Stimulated activated CD4-positive, alpha-beta T cell treated with anti-CD3 and anti-CD28 coated beads, Interleukin-15, amount 100 ng/mL, for 48 hours (primary cell): ENCODE data around the gene MUTYH.
"Not testable (repeated sequence)": the region's sequence is repeated elsewhere in the genome, so short reads cannot be mapped to it uniquely, and the experiment has no call there.

Experiments
- DNase-seq, 2 donors: peaks; one replicate each; pipeline ENCODE4 v3.0.0-alpha.2; 2020; ENCODE audit warnings: low read depth in 2 of 2

Gene MUTYH

GRCh38 chr1:45321444-45321843 is 18.8 kb downstream of the MUTYH start:
- DNase-seq: no peak

DNA sequence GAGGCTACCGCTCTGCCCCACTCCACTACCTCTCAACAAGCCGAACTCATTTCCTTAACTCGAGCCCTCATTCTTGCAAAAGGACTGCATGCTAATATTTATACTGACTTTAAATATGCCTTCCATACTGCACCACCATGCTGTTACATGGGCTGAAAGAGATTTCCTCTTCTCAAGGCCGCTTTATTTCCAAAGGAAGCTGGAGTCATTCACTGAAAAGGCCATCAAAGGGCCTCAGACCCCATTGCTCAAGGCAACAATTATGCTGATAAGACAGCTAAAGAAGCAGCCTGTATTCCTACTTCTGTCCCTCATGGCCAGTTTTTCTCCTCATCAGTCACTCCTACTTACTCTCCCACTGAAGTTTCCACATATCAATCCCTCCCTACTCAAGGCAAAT is 20.5 kb downstream of the MUTYH start:
- DNase-seq: no peak

DNA sequence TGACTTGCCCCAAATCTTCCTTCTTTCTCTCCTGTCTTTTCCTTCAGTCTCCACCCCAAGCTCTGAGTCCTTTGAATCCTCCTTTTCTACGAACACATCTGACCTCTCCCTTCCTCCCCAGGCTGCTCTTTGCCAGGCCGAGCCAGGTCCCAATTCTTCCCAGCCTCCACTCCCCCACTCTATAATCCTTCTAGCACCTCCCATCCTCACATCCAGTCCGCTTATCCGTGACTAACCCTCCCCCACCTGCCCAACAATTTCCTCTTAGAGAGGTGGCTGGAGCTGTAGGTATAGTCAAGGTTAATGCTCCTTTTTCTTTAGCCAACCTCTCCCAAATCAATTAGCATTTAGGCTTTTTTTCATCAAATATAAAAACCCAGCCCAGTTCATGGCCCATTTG is 23.1 kb downstream of the MUTYH start:
- no peak for DNase-seq

GRCh38 chr1:45314266-45314665 is 26.0 kb downstream of the MUTYH start:
- DNase-seq: no peak

GRCh38 chr1:45306905-45307304 is 33.3 kb downstream of the MUTYH start:
- DNase-seq: no peak

DNA sequence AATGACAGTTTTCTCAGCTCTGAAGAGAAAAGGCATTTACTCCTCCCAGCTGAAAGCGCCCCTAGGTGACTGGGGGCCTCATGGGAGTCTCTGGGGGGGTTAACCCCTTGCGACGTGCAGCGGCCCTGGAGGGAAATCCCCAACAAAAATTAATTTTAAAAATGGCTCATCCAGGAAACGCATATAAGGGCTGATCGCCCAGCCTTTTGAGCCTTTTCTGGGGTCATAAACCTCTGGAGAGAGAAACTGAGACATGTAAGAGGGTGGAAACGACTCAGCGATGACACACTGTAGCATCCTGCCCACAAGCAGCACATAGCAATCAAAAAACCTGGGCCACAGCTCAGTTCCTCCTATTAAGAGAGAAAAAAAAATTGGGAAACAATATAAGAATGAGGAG is 33.9 kb downstream of the MUTYH start:
- DNase-seq: peak; percentile 40 to 57

GRCh38 chr1:45305231-45305630 is 35.0 kb downstream of the MUTYH start:
- DNase-seq: no peak

DNA sequence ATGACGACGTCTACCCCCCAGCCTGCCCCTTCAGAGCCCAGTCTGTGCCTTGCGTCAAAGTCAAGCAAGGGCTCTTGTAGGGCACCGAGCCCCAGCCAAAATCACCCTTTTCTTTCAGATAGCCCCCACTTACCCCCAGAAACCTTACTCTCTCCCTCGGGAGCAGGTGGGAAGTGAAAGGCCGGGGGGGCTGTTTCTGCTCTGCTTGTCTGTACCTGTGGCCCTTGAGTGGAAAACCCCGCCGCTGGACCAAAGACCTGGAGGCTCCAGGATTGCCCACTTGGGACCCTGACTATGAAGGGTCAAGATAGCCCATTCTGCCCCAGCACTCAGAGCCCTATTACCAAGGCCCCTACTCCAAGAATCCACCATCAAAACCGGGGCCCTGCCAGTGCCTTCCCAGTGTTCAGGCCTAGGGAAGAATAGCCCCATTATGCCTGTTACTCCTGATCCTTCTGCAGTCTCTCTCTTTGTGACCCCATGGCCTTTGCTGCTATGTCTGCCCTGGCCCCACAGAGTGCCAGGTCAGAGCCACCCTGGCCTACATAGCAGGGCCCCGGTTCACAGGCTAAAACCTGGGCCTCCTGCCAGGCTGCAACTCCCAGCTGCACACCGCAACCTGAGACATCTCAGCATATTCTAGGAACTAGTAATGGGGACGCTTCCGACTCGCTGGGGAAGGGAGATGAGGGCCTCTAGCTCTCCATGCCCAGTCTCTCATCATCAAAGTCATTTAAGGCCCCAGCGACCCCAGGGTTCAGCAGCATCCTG is 35.7 kb downstream of the MUTYH start:
- DNase-seq: no peak

DNA sequence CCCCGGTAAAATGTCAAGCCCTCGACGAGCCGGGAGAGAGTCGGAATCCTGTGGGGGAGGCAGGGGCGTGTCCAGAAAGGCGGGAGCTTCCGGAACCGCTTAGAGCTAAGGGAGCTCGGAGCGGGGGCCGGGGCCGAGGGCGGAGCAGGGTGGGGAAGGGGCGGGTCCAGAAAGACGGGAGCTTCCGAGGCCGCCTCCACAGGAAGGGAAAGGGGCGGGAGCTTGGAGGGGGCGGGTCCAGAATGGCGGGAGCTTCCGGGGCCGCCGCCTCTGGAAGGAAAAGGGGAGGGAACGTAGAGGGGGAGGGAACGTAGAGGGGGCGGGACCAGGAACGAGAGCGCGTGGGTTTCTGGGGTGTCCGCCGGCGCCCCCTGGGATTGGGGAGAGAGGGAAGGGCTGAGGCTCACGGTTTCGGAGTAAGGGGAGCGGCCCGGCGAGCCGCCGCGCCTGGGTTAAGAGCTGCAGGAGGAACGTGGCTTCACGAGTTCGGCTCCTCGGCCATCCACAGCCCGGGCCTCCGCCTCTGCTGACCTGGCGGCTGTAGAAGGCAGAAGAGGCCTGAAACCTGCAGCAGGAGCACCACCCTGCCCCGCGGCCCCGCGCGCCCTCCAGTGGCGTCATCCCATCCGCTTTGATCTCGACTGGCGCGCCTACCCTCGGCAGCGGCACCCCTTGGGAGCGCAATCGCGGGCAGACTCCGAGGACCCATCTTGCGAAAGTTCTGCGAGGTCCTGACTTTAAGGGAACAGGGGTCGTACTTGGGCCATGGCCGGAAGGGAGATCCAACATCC is 36.5 kb downstream of the MUTYH start:
- peak; percentile 98 to 99 for DNase-seq

DNA sequence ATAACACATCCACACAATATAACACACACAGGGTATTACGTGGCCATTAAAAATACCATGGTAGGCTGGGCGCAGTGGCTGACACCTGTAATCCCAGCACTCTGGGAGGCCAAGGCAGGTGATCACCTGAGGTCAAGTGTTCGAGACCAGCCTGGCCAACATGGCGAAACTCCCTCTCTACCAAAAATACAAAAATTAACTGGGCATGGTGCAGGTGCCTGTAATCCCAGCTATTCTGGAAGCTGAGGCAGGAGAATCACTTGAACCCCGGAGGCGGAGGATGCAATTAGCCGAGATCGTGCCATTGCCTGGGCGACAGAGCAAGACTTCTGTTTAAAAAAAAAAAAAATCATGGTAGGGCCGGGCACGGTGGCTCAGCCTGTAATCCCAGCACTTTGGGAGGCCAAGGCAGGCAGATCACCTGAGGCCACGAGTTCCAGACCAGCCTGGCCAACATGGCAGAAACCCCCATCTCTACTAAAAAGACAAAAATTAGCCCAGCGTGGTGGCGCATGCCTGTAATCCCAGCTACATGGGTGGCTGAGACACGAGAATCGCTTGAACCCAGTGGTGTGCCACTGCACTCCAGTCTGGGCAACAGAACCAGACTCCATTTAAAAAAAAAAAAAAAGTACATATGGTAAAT is 37.6 kb downstream of the MUTYH start:
- DNase-seq: no peak

- no peak for DNase-seq
Observed at GRCh38 chr1:45300669-45300997, 39.6 kb downstream of the MUTYH start.

DNA sequence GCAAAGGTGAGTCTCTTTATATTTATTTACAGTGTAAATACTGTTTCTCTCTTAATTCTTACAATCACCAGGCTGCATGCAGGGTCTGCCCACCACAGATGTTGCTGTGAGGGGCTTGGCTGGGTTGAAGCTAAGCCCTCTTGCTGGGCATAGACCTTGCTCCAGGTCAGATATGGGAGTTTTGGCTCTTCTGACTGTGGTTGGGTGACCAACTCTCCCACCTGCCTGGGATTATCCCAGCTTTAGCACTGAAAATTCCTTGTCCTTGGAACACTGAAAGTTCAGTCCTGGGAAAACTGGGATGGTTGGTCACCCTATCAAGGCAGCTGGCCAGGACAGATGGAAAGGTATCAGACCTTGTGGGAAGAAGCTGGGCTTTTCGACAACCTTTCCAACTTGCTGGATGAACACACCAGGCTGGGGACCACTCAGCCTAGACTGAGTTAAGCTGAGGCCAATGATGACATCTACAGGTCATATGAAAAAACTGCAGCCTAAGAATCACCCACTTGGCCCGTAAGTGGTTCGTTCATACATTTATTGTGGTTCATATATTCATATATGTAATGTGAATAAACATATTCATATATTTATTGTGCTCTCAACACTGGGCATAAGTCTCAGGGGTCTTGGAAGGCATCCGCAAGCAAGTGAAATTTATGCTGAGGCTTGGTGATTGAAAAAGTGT is 40.1 kb downstream of the MUTYH start:
- no peak for DNase-seq

- no peak for DNase-seq
Observed at GRCh38 chr1:45299296-45299695, 40.9 kb downstream of the MUTYH start.

- no peak for DNase-seq
Observed at GRCh38 chr1:45297666-45298356, 42.4 kb downstream of the MUTYH start.

DNA sequence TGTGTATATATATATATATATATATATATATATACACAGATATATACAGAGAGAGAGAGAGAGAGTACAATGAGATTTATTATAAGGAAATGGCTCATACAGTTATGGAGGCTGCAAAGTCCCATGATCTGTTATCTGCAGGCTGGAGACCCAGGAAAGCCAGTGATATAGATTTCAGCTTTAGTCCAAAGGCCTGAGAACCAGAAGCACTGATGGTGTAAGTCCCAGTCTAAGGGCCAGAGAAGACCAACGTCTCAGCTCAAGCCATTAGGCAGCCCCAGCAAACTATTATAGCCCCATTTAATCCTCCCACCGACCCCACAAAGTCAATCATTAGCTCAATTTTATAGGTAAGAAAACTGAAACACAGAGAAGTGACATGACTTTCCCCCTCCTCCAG is 48.5 kb downstream of the MUTYH start:
- DNase-seq: no peak

DNA sequence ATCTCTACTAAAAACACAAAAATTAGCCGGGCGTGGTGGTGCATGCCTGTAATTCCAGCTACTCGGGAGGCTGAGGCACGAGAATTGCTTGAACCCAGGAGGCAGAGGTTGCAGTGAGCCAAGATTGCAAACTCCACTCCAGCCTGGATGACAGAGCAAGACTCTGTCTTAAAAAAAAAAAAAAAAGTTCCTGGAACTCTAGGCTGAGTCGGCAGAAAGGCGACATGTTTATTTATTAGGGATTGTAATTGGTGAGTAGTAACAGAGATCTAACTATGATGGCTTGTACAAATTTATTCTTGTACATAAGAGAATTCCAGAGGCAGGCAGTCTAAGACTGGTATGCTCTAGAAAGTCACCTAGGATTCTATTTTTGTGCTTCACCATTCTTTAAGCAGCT is 49.2 kb downstream of the MUTYH start:
- DNase-seq: not testable (repeated sequence)

- DNase-seq: not testable (repeated sequence)
Observed at GRCh38 chr1:45286521-45286920, 53.7 kb downstream of the MUTYH start.

DNA sequence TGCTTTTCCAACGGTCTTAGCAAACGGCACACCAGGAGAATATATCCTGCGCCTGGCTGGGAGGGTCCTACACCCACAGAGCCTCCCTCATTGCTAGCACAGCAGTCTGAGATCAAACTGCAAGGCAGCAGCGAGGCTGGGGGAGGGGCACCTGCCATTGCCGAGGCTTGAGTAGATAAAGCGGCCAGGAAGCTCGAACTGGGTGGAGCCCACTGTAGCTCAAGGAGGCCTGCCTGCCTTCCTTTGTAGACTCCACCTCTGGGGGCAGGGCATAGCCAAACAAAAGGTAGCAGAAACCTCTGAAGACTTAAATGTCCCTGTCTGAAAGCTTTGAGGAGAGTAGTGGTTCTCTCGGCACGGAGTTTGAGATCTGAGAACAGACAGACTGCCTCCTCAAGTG is 55.4 kb downstream of the MUTYH start:
- not testable (repeated sequence) for DNase-seq

DNA sequence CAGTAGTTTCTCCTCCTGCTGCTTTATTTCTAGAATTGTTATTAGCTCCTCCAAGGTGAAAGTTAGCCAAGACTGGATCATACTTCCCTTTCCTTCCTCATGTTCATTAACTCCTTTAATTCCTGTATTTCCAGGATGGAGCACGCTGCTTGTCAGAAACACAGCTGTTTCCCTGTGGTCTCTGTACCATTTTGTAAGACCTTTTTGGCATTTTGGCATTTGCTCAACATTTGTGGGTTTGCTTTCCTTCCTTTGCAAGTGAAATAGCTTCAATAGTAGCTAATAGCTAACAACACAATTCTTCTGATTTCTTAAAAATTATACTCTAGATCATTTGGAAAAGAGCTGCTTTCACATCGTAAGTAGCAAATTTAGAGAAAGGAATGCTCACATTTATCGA is 57.9 kb downstream of the MUTYH start:
- DNase-seq: no peak
